ENCODE data around the gene GALNT13. TPM values are rescaled to one million over a fixed set of nuclear protein-coding genes. Genes with fewer than 3 reads are reported as not detected.

The GALNT13 gene
- total and polyA plus RNA-seq, 2 of the 13 experiments (the other 11 are each of a cell fraction or from before 2014, with no cell fraction given) = 1.3 to 5.0 TPM

DNA sequence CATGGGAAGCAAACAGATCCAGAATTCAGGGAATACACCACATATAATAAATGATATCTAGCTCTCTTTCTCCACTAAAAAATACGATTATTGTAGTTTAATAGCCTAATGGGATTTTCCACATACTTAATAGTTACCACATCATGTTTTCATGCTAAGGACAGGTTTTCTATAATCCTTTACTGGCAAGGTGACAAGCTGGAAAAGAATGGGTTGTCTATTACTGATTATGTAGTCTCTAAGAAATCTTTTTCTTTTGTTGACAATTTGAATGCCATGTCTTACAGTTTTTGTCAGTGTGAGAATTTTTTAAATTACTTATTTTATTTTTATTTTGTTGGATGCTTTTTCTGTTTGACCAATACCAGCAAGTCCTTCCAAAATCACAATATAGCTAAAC is 177.8 kb downstream of the GALNT13 start (continued):
- TF ChIP-seq ZNF747 (CRISPR knock-in tag; IDR thresholded peaks at IDR 0.05; ENCODE audit: borderline replicate concordance) = no peak

DNA sequence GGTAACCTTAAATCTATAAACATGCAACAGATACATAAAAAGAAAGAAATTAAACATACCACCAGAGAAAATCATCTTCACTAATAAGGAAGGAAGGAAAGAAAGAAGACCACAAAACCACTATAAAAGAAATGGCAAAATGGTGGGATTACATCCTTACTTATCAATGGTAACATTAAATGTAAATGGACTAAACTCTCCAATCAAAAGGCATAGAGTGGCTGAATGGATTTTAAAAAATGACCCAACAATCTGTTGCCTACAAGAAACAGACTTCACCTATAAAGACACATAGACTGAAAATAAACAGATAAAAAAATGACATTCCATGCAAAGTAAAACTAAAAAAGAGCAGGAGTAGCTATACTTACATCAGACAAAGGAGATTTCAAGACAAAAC is 195.4 kb downstream of the GALNT13 start:
- no peak for DNase-seq (ENCODE audit: low spot score)
- no peaks in the 10 kb centered on the region for H4K20me1 ChIP-seq (ENCODE audit: insufficient read depth, low read length)
- no peak overlapping the region for H3K27ac ChIP-seq (ENCODE audit: extremely low read length, insufficient read depth, low read length)
- POLR2A ChIA-PET = no interaction called here
- no TSS peak for BruUV-seq (replicated peaks)
- in situ Hi-C loops (cut with HindIII; ENCODE audit: extremely low pct_ligation_motif_present, low pct_unique_long_range_greater_than_20kb) = no loop called here
- H3K4me3 ChIP-seq (replicated peaks in 1 of 3; ENCODE audit: insufficient read depth in 1 of 3, low read depth in 2 of 3, low read length in 3 of 3) = no peak overlapping the region
- H3K4me1 ChIP-seq (ENCODE audit: insufficient read depth, low read length) = no peaks in the 10 kb centered on the region
- H3K9ac ChIP-seq (ENCODE audit: insufficient read depth, low read depth, low read length) = no peak overlapping the region
- no peaks in the 10 kb centered on the region for H3K79me2 ChIP-seq (ENCODE audit: insufficient read depth, low read length)
- CTCF ChIA-PET (ENCODE audit: low intra/inter-chr PET ratio, low total read pairs) = no interaction called here
- no peaks in the 10 kb centered on the region for H3K27me3 ChIP-seq (ENCODE audit: control insufficient read depth in 1 of 2, insufficient read depth in 2 of 2, low read length in 2 of 2)
- no peak for ATAC-seq
- FAIRE-seq = no peak
- no peak overlapping the region for H2AFZ ChIP-seq (ENCODE audit: low read length)
- H3K4me2 ChIP-seq (ENCODE audit: low read depth, low read length) = no peak overlapping the region
- intact Hi-C loops (cut with micrococcal nuclease; ENCODE audit: unreplicated experiment) = no loop called here
- peaks cover 16% of the 10 kb centered on the region for H3K9me3 ChIP-seq (ENCODE audit: low read length)
- no peaks in the 10 kb centered on the region for H3K36me3 ChIP-seq (replicated peaks in 1 of 2; ENCODE audit: control insufficient read depth in 1 of 2, insufficient read depth in 2 of 2, low read length in 2 of 2)
- TF ChIP-seq, protein P1, sequence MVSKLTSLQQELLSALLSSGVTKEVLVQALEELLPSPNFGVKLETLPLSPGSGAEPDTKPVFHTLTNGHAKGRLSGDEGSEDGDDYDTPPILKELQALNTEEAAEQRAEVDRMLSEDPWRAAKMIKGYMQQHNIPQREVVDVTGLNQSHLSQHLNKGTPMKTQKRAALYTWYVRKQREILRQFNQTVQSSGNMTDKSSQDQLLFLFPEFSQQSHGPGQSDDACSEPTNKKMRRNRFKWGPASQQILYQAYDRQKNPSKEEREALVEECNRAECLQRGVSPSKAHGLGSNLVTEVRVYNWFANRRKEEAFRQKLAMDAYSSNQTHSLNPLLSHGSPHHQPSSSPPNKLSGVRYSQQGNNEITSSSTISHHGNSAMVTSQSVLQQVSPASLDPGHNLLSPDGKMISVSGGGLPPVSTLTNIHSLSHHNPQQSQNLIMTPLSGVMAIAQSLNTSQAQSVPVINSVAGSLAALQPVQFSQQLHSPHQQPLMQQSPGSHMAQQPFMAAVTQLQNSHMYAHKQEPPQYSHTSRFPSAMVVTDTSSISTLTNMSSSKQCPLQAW (CRISPR knock-in tag; IDR thresholded peaks at IDR 0.05) = no peak
- no peak for TF ChIP-seq FOXC1 (CRISPR knock-in tag; IDR thresholded peaks at IDR 0.05; ENCODE audit: borderline replicate concordance)
- TF ChIP-seq KLF16 (CRISPR knock-in tag; IDR thresholded peaks at IDR 0.05) = no peak
- no peak for TF ChIP-seq ZNF296 (CRISPR knock-in tag; conservative IDR thresholded peaks at IDR 0.05)
- no peak for TF ChIP-seq BRCA1 (CRISPR knock-in tag; IDR thresholded peaks at IDR 0.05)
- TF ChIP-seq, protein P2, sequence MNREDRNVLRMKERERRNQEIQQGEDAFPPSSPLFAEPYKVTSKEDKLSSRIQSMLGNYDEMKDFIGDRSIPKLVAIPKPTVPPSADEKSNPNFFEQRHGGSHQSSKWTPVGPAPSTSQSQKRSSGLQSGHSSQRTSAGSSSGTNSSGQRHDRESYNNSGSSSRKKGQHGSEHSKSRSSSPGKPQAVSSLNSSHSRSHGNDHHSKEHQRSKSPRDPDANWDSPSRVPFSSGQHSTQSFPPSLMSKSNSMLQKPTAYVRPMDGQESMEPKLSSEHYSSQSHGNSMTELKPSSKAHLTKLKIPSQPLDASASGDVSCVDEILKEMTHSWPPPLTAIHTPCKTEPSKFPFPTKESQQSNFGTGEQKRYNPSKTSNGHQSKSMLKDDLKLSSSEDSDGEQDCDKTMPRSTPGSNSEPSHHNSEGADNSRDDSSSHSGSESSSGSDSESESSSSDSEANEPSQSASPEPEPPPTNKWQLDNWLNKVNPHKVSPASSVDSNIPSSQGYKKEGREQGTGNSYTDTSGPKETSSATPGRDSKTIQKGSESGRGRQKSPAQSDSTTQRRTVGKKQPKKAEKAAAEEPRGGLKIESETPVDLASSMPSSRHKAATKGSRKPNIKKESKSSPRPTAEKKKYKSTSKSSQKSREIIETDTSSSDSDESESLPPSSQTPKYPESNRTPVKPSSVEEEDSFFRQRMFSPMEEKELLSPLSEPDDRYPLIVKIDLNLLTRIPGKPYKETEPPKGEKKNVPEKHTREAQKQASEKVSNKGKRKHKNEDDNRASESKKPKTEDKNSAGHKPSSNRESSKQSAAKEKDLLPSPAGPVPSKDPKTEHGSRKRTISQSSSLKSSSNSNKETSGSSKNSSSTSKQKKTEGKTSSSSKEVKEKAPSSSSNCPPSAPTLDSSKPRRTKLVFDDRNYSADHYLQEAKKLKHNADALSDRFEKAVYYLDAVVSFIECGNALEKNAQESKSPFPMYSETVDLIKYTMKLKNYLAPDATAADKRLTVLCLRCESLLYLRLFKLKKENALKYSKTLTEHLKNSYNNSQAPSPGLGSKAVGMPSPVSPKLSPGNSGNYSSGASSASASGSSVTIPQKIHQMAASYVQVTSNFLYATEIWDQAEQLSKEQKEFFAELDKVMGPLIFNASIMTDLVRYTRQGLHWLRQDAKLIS (CRISPR knock-in tag; IDR thresholded peaks at IDR 0.05) = no peak
- TF ChIP-seq, protein P3, sequence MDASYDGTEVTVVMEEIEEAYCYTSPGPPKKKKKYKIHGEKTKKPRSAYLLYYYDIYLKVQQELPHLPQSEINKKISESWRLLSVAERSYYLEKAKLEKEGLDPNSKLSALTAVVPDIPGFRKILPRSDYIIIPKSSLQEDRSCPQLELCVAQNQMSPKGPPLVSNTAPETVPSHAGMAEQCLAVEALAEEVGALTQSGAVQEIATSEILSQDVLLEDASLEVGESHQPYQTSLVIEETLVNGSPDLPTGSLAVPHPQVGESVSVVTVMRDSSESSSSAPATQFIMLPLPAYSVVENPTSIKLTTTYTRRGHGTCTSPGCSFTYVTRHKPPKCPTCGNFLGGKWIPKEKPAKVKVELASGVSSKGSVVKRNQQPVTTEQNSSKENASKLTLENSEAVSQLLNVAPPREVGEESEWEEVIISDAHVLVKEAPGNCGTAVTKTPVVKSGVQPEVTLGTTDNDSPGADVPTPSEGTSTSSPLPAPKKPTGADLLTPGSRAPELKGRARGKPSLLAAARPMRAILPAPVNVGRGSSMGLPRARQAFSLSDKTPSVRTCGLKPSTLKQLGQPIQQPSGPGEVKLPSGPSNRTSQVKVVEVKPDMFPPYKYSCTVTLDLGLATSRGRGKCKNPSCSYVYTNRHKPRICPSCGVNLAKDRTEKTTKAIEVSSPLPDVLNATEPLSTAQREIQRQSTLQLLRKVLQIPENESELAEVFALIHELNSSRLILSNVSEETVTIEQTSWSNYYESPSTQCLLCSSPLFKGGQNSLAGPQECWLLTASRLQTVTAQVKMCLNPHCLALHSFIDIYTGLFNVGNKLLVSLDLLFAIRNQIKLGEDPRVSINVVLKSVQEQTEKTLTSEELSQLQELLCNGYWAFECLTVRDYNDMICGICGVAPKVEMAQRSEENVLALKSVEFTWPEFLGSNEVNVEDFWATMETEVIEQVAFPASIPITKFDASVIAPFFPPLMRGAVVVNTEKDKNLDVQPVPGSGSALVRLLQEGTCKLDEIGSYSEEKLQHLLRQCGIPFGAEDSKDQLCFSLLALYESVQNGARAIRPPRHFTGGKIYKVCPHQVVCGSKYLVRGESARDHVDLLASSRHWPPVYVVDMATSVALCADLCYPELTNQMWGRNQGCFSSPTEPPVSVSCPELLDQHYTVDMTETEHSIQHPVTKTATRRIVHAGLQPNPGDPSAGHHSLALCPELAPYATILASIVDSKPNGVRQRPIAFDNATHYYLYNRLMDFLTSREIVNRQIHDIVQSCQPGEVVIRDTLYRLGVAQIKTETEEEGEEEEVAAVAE (CRISPR knock-in tag; IDR thresholded peaks at IDR 0.05; ENCODE audit: borderline replicate concordance) = no peak
- TF ChIP-seq SIN3A (IDR thresholded peaks at IDR 0.05; ENCODE audit: borderline replicate concordance, low read depth, low read length) = no peak
- TF ChIP-seq PRPF4 (IDR thresholded peaks at IDR 0.05; ENCODE audit: low read depth, low read length, poor library complexity, severe bottlenecking) = no peak
- TF ChIP-seq GABPA (IDR thresholded peaks at IDR 0.05; ENCODE audit: low read depth, low read length) = no peak
- no peak for TF ChIP-seq GABPA (CRISPR knock-in tag; IDR thresholded peaks at IDR 0.05; ENCODE audit: low read depth)
- TF ChIP-seq POGZ (CRISPR knock-in tag; IDR thresholded peaks at IDR 0.05) = no peak
- no peak for TF ChIP-seq GLI4 (CRISPR knock-in tag; IDR thresholded peaks at IDR 0.05; ENCODE audit: borderline replicate concordance)
- TF ChIP-seq KMT2B (CRISPR knock-in tag; IDR thresholded peaks at IDR 0.05) = no peak
